Smooth muscle cell (in vitro differentiated cells): Measurements from ENCODE around the gene MAP9. TPM values are rescaled to one million over a fixed set of nuclear protein-coding genes. Genes with fewer than 3 reads are reported as not detected.
"Not testable (repeated sequence)": the region's sequence is repeated elsewhere in the genome, so short reads cannot be mapped to it uniquely, and the experiment has no call there.

Experiments
- DNase-seq: peaks from one replicate; lab custom pipeline; 2025; ENCODE audit not compliant: unreplicated experiment; lab: John Stamatoyannopoulos, UW
- H2AFZ ChIP-seq: fragments of 200-600 bp; sonication (generic); 2 replicates; pipeline ENCODE4 v1.6.0; 2016; ENCODE audit warnings: antibody characterized with exemption, low read depth, mild to moderate bottlenecking
- H3F3A ChIP-seq: fragments of 200-600 bp; sonication (generic); 2 replicates; pipeline ENCODE4 v1.6.0; 2017; ENCODE audit warnings: antibody characterized with exemption, low read depth
- H3K27ac ChIP-seq: fragments of 200-600 bp; sonication (generic); 2 replicates; pipeline ENCODE4 v1.5.1; 2016; ENCODE audit warnings: low read depth, mild to moderate bottlenecking
- H3K27me3 ChIP-seq: fragments of 200-600 bp; sonication (generic); 2 replicates; pipeline ENCODE4 v1.6.1; 2016; ENCODE audit warnings: low read depth, mild to moderate bottlenecking
- H3K36me3 ChIP-seq: fragments of 200-600 bp; sonication (generic); 2 replicates; pipeline ENCODE4 v1.5.1; 2016; ENCODE audit warnings: low read depth
- H3K4me1 ChIP-seq: fragments of 200-600 bp; sonication (generic); 2 replicates; pipeline ENCODE4 v1.5.1; 2016; ENCODE audit warnings: low read depth
- H3K4me2 ChIP-seq: fragments of 200-600 bp; sonication (generic); 2 replicates; pipeline ENCODE4 v1.6.0; 2016; ENCODE audit warnings: mild to moderate bottlenecking
- H3K4me3 ChIP-seq: fragments of 200-600 bp; sonication (generic); 2 replicates; pipeline ENCODE4 v1.5.1; 2016; ENCODE audit warnings: mild to moderate bottlenecking
- H3K79me2 ChIP-seq: fragments of 200-600 bp; sonication (generic); 2 replicates; pipeline ENCODE4 v1.6.0; 2016; ENCODE audit warnings: low read depth, mild to moderate bottlenecking
- H3K9ac ChIP-seq: fragments of 200-600 bp; sonication (generic); 2 replicates; pipeline ENCODE4 v1.6.0; 2016; ENCODE audit warnings: low read depth
- H3K9me3 ChIP-seq: fragments of 200-600 bp; sonication (generic); replicated peaks from 2 replicates; pipeline ENCODE4 v1.5.1; 2016; ENCODE audit warnings: low read depth
- H4K20me1 ChIP-seq: fragments of 200-600 bp; sonication (generic); 2 replicates; pipeline ENCODE4 v1.6.0; 2016; ENCODE audit warnings: low read depth
- WGBS: methylation state at CpG from one replicate; pipeline ENCODE4 v1.1.7; 2016; ENCODE audit warnings: low lambda C conversion rate; 5-methylcytosine and 5-hydroxymethylcytosine counted together
- polyA plus RNA-seq: library from polyadenylated mRNA; unstranded; fragments of >200 nt; fragmentation: Nextera tagmentation; extraction: Ambion mirVana; gene quantifications from 2 replicates; pipeline ENCODE4 v1.2.1, GENCODE V29; 2016
- total RNA-seq: library from RNA; depleted of rRNA; stranded (reverse); fragments of >200 nt; gene quantifications from 2 replicates; pipeline ENCODE4 v1.2.3, GENCODE V29; 2014
- TF ChIP-seq, protein P1 (sequence below): fragments of 200-600 bp; sonication (generic); IDR thresholded peaks from 2 replicates; pipeline ENCODE4 v1.5.1; 2017; ENCODE audit warnings: borderline replicate concordance, mild to moderate bottlenecking, antibody characterized with exemption; ENCODE audit not compliant: insufficient read depth, poor library complexity, severe bottlenecking

The MAP9 gene
- total and polyA plus RNA-seq, 2 experiments from 2014 or later = 17.3 to 29.3 TPM

DNA sequence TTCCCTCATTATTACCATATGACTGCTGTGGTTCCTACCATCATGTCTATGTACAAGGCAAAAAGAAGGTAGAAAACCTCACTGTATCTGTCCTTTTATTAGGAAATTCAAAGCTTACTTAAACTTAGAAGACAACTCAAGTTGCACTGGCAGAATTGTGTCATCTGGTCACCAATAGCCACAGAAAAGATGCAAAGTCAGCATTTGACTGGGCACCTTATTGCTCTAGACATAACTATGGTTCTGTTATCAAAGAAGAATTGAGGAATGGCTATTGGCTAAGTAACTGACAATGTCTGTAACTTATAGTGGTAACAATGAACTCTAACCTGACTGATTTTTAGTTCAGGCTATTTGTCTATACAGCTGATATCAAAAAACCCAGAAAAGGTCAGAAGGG is 45.3 kb downstream of the MAP9 start:
- Histone ChIP-seq H4K20me1 (no peaks in the 10 kb centered on the region), H3K27me3 (no peaks in the 10 kb centered on the region), H3K9me3 (no peaks in the 10 kb centered on the region), H3K9ac (no peak overlapping the region), H3K27ac (no peak overlapping the region), H3K4me1 (no peaks in the 10 kb centered on the region), H3K79me2 (no peaks in the 10 kb centered on the region), H2AFZ (no peak overlapping the region), H3K4me2 (no peak overlapping the region), H3K4me3 (no peak overlapping the region), H3K36me3 (no peaks in the 10 kb centered on the region), H3F3A (no peaks in the 10 kb centered on the region)
- no peak for DNase-seq
- TF ChIP-seq, protein P1, sequence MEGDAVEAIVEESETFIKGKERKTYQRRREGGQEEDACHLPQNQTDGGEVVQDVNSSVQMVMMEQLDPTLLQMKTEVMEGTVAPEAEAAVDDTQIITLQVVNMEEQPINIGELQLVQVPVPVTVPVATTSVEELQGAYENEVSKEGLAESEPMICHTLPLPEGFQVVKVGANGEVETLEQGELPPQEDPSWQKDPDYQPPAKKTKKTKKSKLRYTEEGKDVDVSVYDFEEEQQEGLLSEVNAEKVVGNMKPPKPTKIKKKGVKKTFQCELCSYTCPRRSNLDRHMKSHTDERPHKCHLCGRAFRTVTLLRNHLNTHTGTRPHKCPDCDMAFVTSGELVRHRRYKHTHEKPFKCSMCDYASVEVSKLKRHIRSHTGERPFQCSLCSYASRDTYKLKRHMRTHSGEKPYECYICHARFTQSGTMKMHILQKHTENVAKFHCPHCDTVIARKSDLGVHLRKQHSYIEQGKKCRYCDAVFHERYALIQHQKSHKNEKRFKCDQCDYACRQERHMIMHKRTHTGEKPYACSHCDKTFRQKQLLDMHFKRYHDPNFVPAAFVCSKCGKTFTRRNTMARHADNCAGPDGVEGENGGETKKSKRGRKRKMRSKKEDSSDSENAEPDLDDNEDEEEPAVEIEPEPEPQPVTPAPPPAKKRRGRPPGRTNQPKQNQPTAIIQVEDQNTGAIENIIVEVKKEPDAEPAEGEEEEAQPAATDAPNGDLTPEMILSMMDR = no peak

DNA sequence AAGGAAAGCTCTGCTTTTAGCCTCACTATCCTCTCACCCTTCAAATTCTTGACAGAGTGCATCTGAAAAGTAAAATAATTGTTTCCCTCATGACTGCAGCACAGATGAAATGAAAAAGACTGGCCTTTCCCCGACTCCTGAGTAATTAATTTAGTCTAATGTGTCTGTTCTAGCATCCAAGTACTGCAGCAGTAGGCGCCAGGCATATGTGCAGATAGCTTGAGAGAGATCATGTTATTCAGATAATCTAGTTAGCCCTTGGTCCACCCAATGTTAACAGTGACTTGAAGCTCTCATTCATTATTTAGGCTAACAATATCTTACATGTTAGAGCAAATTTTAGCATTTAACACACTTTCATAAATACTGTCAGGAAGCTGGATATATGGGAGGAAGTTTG is 54.0 kb downstream of the MAP9 start:
- Histone ChIP-seq H3F3A (no peaks in the 10 kb centered on the region), H3K4me1 (no peaks in the 10 kb centered on the region), H3K4me3 (no peak overlapping the region), H3K79me2 (no peaks in the 10 kb centered on the region), H3K9me3 (no peaks in the 10 kb centered on the region), H3K4me2 (no peak overlapping the region), H3K27ac (no peak overlapping the region), H3K9ac (no peak overlapping the region), H2AFZ (no peak overlapping the region), H3K27me3 (no peaks in the 10 kb centered on the region), H3K36me3 (no peaks in the 10 kb centered on the region), H4K20me1 (no peaks in the 10 kb centered on the region)
- WGBS = 92% methylated on average over 2 of the region's 2 CpGs
- no peak for DNase-seq
- TF ChIP-seq, protein P1 = no peak

GRCh38 chr4:155321006-155321405 is 55.8 kb downstream of the MAP9 start:
- H3K79me2 ChIP-seq = no peaks in the 10 kb centered on the region
- H3K4me1 ChIP-seq = no peaks in the 10 kb centered on the region
- H4K20me1 ChIP-seq = no peaks in the 10 kb centered on the region
- no peaks in the 10 kb centered on the region for H3K27me3 ChIP-seq
- H3K36me3 ChIP-seq = no peaks in the 10 kb centered on the region
- no peak overlapping the region for H3K4me2 ChIP-seq
- DNase-seq = no peak
- no peak overlapping the region for H2AFZ ChIP-seq
- no peak overlapping the region for H3K27ac ChIP-seq
- H3F3A ChIP-seq = no peaks in the 10 kb centered on the region
- H3K4me3 ChIP-seq = no peak overlapping the region
- H3K9ac ChIP-seq = no peak overlapping the region
- TF ChIP-seq, protein P1 = no peak
- no peaks in the 10 kb centered on the region for H3K9me3 ChIP-seq

GRCh38 chr4:155319516-155319915 is 57.2 kb downstream of the MAP9 start:
- H3K9ac ChIP-seq = no peak overlapping the region

GRCh38 chr4:155312027-155312426 is 64.7 kb downstream of the MAP9 start:
- not testable (repeated sequence) for H3K4me3 ChIP-seq, H3K4me1 ChIP-seq, H3F3A ChIP-seq, H3K9me3 ChIP-seq, H4K20me1 ChIP-seq, H3K9ac ChIP-seq, H3K79me2 ChIP-seq, DNase-seq, H2AFZ ChIP-seq, H3K27ac ChIP-seq, H3K27me3 ChIP-seq, H3K36me3 ChIP-seq, H3K4me2 ChIP-seq
- WGBS = 93% methylated on average over 5 of the region's 5 CpGs

More at GRCh38 chr4:155319516-155319915, 57.2 kb downstream of the MAP9 start:
- Histone ChIP-seq H3K4me1 (no peaks in the 10 kb centered on the region), H3K36me3 (no peaks in the 10 kb centered on the region), H3K9me3 (no peaks in the 10 kb centered on the region), H3K4me3 (no peak overlapping the region), H3K4me2 (no peak overlapping the region), H3K79me2 (no peaks in the 10 kb centered on the region), H3K27ac (no peak overlapping the region), H2AFZ (no peak overlapping the region), H4K20me1 (no peaks in the 10 kb centered on the region), H3K27me3 (no peaks in the 10 kb centered on the region), H3F3A (no peaks in the 10 kb centered on the region)
- 72% methylated on average over 1 of the region's 1 CpG for WGBS
- TF ChIP-seq, protein P1 = no peak
- no peak for DNase-seq
